ENCODE results near the gene SEPTIN10.

- TF ChIP-seq, protein P1, sequence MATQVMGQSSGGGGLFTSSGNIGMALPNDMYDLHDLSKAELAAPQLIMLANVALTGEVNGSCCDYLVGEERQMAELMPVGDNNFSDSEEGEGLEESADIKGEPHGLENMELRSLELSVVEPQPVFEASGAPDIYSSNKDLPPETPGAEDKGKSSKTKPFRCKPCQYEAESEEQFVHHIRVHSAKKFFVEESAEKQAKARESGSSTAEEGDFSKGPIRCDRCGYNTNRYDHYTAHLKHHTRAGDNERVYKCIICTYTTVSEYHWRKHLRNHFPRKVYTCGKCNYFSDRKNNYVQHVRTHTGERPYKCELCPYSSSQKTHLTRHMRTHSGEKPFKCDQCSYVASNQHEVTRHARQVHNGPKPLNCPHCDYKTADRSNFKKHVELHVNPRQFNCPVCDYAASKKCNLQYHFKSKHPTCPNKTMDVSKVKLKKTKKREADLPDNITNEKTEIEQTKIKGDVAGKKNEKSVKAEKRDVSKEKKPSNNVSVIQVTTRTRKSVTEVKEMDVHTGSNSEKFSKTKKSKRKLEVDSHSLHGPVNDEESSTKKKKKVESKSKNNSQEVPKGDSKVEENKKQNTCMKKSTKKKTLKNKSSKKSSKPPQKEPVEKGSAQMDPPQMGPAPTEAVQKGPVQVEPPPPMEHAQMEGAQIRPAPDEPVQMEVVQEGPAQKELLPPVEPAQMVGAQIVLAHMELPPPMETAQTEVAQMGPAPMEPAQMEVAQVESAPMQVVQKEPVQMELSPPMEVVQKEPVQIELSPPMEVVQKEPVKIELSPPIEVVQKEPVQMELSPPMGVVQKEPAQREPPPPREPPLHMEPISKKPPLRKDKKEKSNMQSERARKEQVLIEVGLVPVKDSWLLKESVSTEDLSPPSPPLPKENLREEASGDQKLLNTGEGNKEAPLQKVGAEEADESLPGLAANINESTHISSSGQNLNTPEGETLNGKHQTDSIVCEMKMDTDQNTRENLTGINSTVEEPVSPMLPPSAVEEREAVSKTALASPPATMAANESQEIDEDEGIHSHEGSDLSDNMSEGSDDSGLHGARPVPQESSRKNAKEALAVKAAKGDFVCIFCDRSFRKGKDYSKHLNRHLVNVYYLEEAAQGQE (IDR thresholded peaks at IDR 0.05; ENCODE audit: borderline replicate concordance), result no peak
- no peak for TF ChIP-seq POLR2AphosphoS5 (IDR thresholded peaks at IDR 0.05)
- no peak for TF ChIP-seq TAF1 (IDR thresholded peaks at IDR 0.05; ENCODE audit: low read depth)
These were observed 71.4 kb downstream of the SEPTIN10 start for GRCh38 chr2:109542384-109542783.
